Hepatocyte (in vitro differentiated cells): ENCODE measurements around the gene RRP9.

Experiments
- EZH2 ChIP-seq: fragments of 200-600 bp; sonication (generic); IDR thresholded peaks from 2 replicates; pipeline ENCODE4 v1.6.1; 2016; ENCODE audit warnings: antibody characterized with exemption, mild to moderate bottlenecking, borderline replicate concordance
- EZH2phosphoT487 ChIP-seq: fragments of 200-600 bp; sonication (generic); IDR thresholded peaks from one replicate; pipeline ENCODE4 v1.6.1; 2018; ENCODE audit warnings: antibody characterized with exemption, mild to moderate bottlenecking, low read depth, moderate library complexity; ENCODE audit not compliant: unreplicated experiment, severe bottlenecking
- TF ChIP-seq, protein P1 (sequence below): fragments of 200-600 bp; sonication (generic); IDR thresholded peaks from 2 replicates; pipeline ENCODE4 v1.5.1; 2016; ENCODE audit warnings: antibody characterized with exemption, mild to moderate bottlenecking; ENCODE audit not compliant: poor library complexity

DNA sequence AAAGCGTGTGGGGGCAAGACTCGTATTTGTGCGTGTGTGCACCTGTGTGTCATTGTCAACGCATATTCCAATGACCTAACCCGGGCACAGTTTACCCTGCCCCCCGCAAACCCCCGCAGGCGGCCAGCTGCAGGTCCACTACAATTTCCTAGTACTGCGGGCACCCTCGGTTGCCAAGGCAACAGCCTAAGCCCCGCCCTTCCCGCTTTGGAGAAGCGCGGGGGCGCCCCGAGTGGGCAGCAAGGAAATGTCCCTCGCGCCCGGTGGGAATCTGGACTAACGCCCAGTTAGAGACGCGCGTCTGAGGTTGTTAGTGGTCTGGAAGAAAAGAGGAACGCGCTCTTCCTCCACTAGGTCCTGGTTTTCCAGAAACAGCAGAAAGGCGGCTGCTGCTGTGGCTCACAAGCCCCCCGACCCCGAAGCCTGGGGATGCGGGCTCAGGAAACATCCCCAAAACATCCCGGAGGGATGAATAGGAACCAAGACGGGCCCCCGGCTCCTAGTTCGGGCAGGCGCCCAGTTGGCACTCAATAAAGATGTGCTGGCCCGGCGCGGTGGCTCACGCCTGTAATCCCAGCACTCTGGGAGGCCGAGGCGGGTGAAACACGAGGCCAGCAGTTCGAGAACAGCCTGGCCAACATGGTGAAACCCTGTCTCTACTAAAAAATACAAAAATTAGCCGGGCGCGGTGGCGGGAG, 34.3 kb upstream of the RRP9 start:
- TF ChIP-seq, protein P1, sequence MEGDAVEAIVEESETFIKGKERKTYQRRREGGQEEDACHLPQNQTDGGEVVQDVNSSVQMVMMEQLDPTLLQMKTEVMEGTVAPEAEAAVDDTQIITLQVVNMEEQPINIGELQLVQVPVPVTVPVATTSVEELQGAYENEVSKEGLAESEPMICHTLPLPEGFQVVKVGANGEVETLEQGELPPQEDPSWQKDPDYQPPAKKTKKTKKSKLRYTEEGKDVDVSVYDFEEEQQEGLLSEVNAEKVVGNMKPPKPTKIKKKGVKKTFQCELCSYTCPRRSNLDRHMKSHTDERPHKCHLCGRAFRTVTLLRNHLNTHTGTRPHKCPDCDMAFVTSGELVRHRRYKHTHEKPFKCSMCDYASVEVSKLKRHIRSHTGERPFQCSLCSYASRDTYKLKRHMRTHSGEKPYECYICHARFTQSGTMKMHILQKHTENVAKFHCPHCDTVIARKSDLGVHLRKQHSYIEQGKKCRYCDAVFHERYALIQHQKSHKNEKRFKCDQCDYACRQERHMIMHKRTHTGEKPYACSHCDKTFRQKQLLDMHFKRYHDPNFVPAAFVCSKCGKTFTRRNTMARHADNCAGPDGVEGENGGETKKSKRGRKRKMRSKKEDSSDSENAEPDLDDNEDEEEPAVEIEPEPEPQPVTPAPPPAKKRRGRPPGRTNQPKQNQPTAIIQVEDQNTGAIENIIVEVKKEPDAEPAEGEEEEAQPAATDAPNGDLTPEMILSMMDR: peak; percentile 20
- TF ChIP-seq EZH2 (no peak), EZH2phosphoT487 (no peak)
